Measurements from ENCODE around the gene TMEM150C. TPM values are rescaled to one million over a fixed set of nuclear protein-coding genes. Genes with fewer than 3 reads are reported as not detected.

Gene TMEM150C
- total RNA-seq, 2 experiments from 2014 or later: not detected

- H3K9me3 ChIP-seq (ENCODE audit: control insufficient read depth in 1 of 2, insufficient read depth in 1 of 2, low read length in 2 of 2): no peaks in the 10 kb centered on the region
- no peaks in the 10 kb centered on the region for H3K4me1 ChIP-seq (ENCODE audit: insufficient read depth, low read length)
- Mint-ChIP-seq H3K4me1 (ENCODE audit: low read depth) (no peaks in the 10 kb centered on the region), H3K27me3 (peaks cover 11% of the 10 kb centered on the region), H3K4me3 (no peak overlapping the region), H3K27ac (no peak overlapping the region), H3K36me3 (ENCODE audit: low read depth) (no peaks in the 10 kb centered on the region), H3K9me3 (no peaks in the 10 kb centered on the region)
- TF ChIP-seq CTCF (IDR thresholded peaks at IDR 0.05): no peak
- POLR2A ChIA-PET: no interaction called here
- H3K27ac ChIP-seq (ENCODE audit: low read depth in 1 of 2, low read length in 2 of 2): no peak overlapping the region
- no peaks in the 10 kb centered on the region for H3K36me3 ChIP-seq (ENCODE audit: insufficient read depth, low read length)
- intact Hi-C loops (cut with DNase I, micrococcal nuclease): no loop called here
- CTCF ChIA-PET: no interaction called here
- ATAC-seq (ENCODE audit: poor library complexity) (no peak), DNase-seq (no peak)
- peaks cover 0 to 4% of the 10 kb centered on the region in 2 experiments for H3K27me3 ChIP-seq (ENCODE audit: control insufficient read depth in 1 of 2, insufficient read depth in 2 of 2, low read length in 2 of 2)
- no peak overlapping the region for H3K4me3 ChIP-seq (ENCODE audit: low read length)
Observed at GRCh38 chr4:82599336-82599735, 37.5 kb upstream of the TMEM150C start.

GRCh38 chr4:82594456-82594855 is 32.7 kb upstream of the TMEM150C start:
- no peaks in the 10 kb centered on the region for H3K4me1 Mint-ChIP-seq (ENCODE audit: low read depth)
- no peak overlapping the region for H3K27ac Mint-ChIP-seq
- POLR2A ChIA-PET: no interaction called here
- peaks cover 4 to 6% of the 10 kb centered on the region in 2 experiments for H3K27me3 ChIP-seq (ENCODE audit: control insufficient read depth in 1 of 2, insufficient read depth in 2 of 2, low read length in 2 of 2)
- H3K9me3 Mint-ChIP-seq: no peaks in the 10 kb centered on the region
- H3K9me3 ChIP-seq (ENCODE audit: control insufficient read depth in 1 of 2, insufficient read depth in 1 of 2, low read length in 2 of 2): no peaks in the 10 kb centered on the region
- no peak overlapping the region for H3K27ac ChIP-seq (ENCODE audit: low read depth in 1 of 2, low read length in 2 of 2)
- no peak overlapping the region for H3K4me3 Mint-ChIP-seq
- no peaks in the 10 kb centered on the region for H3K36me3 Mint-ChIP-seq (ENCODE audit: low read depth)
- no peak for DNase-seq
- peaks cover 35% of the 10 kb centered on the region for H3K27me3 Mint-ChIP-seq
- no peaks in the 10 kb centered on the region for H3K4me1 ChIP-seq (ENCODE audit: insufficient read depth, low read length)
- CTCF ChIA-PET: no interaction called here
- no peaks in the 10 kb centered on the region for H3K36me3 ChIP-seq (ENCODE audit: insufficient read depth, low read length)
- H3K4me3 ChIP-seq (ENCODE audit: low read length): no peak overlapping the region
- no peak for TF ChIP-seq CTCF (IDR thresholded peaks at IDR 0.05)
- ATAC-seq (ENCODE audit: poor library complexity): no peak
- intact Hi-C loops (cut with DNase I, micrococcal nuclease): no loop called here

GRCh38 chr4:82593411-82593810 is 31.6 kb upstream of the TMEM150C start:
- no peak for TF ChIP-seq CTCF (IDR thresholded peaks at IDR 0.05)
- Histone ChIP-seq H3K9me3 (ENCODE audit: control insufficient read depth in 1 of 2, insufficient read depth in 1 of 2, low read length in 2 of 2) (no peaks in the 10 kb centered on the region), H3K36me3 (ENCODE audit: insufficient read depth, low read length) (no peaks in the 10 kb centered on the region), H3K4me3 (ENCODE audit: low read length) (no peak overlapping the region), H3K4me1 (ENCODE audit: insufficient read depth, low read length) (no peaks in the 10 kb centered on the region), H3K27ac (ENCODE audit: low read depth in 1 of 2, low read length in 2 of 2) (no peak overlapping the region), H3K27me3 (ENCODE audit: control insufficient read depth in 1 of 2, insufficient read depth in 2 of 2, low read length in 2 of 2) (peaks cover 6% of the 10 kb centered on the region in 2 experiments)
- Mint-ChIP-seq H3K27ac (no peak overlapping the region), H3K4me1 (ENCODE audit: low read depth) (no peaks in the 10 kb centered on the region), H3K36me3 (ENCODE audit: low read depth) (no peaks in the 10 kb centered on the region), H3K27me3 (peaks cover 31% of the 10 kb centered on the region), H3K9me3 (no peaks in the 10 kb centered on the region), H3K4me3 (no peak overlapping the region)
- DNase-seq (no peak), ATAC-seq (ENCODE audit: poor library complexity) (no peak)
- intact Hi-C loops (cut with DNase I, micrococcal nuclease): no loop called here
- POLR2A ChIA-PET: no interaction called here
- CTCF ChIA-PET: no interaction called here

All from CD4-positive, alpha-beta T cell (primary cell).